Measurements from ENCODE around the gene MACC1.

GRCh38 chr7:20153999-20154398 is 63.2 kb downstream of the MACC1 start:
- TF ChIP-seq CTCF (IDR thresholded peaks at IDR 0.05) (no peak), EZH2 (IDR thresholded peaks at IDR 0.05; ENCODE audit: borderline replicate concordance, insufficient read depth, low read depth, low read length, poor library complexity, severe bottlenecking) (no peak)
